PC-3 (cell line): Measurements from ENCODE around the gene EED. TPM values are rescaled to one million over a fixed set of nuclear protein-coding genes. Genes with fewer than 3 reads are reported as not detected.

Source experiments
- ATAC-seq: fragments of 200-7000 bp; cut with Tn5 transposase; 2 replicates; pipeline ENCODE4 v1.9.1; 2020; ENCODE audit warnings: mild to moderate bottlenecking, moderate library complexity
- BruUV-seq: library from RNA; stranded (reverse); fragments of 400-500 nt; replicated peaks from 2 replicates; lab custom pipeline; 2021; lab: Mats Ljungman, UMichigan
- CTCF ChIA-PET: fragments of 300-600 bp; sonication (Branson Sonifier 250); formaldehyde crosslinking; loops from one replicate; lab custom pipeline; 2022; ENCODE audit warnings: antibody characterized with exemption; lab: Charles Lee
- POLR2A ChIA-PET: fragments of 300-600 bp; sonication (Branson Sonifier 250); formaldehyde crosslinking; loops from one replicate; lab custom pipeline; 2022; ENCODE audit warnings: antibody characterized with exemption; ENCODE audit not compliant: unreplicated experiment; lab: Charles Lee
- DNase-seq: peaks from one replicate; pipeline ENCODE4 v3.0.0-alpha.2; 2015
- H2AFZ ChIP-seq: fragments of 300-600 bp; sonication (generic); 2 replicates; pipeline ENCODE4 v1.6.0; 2016; ENCODE audit warnings: antibody characterized with exemption, low read length
- H3F3A ChIP-seq: fragments of 300-600 bp; sonication (generic); one replicate; pipeline ENCODE4 v1.6.0; 2017; ENCODE audit warnings: antibody characterized with exemption, low read length, control low read depth, mild to moderate bottlenecking; ENCODE audit not compliant: unreplicated experiment
- H3K27ac ChIP-seq: fragments of 300-600 bp; sonication (generic); 2 replicates; pipeline ENCODE4 v1.5.1; 2016; ENCODE audit warnings: mild to moderate bottlenecking, low read length
- H3K27me3 ChIP-seq: fragments of 300-600 bp; sonication (generic); 2 replicates; pipeline ENCODE4 v1.6.1; 2016; ENCODE audit warnings: low read length, mixed read lengths
- H3K36me3 ChIP-seq: fragments of 300-600 bp; sonication (generic); 2 replicates; pipeline ENCODE4 v1.6.1; 2016; ENCODE audit warnings: low read depth, mixed run types, low read length, mixed read lengths
- H3K4me1 ChIP-seq: fragments of 300-600 bp; sonication (generic); 2 replicates; pipeline ENCODE4 v1.5.1; 2016; ENCODE audit warnings: low read length; ENCODE audit not compliant: insufficient read depth
- H3K4me2 ChIP-seq: fragments of 300-600 bp; sonication (generic); 2 replicates; pipeline ENCODE4 v1.6.0; 2016; ENCODE audit warnings: low read length
- H3K4me3 ChIP-seq: fragments of 300-600 bp; sonication (generic); 2 replicates; pipeline ENCODE4 v1.5.1; 2016; ENCODE audit warnings: mild to moderate bottlenecking, low read length, mixed read lengths
- H3K79me2 ChIP-seq: fragments of 300-600 bp; sonication (generic); 2 replicates; pipeline ENCODE4 v1.6.1; 2017; ENCODE audit warnings: low read length, mixed read lengths
- H3K9ac ChIP-seq: fragments of 300-600 bp; sonication (generic); 2 replicates; pipeline ENCODE4 v1.6.0; 2016; ENCODE audit warnings: mild to moderate bottlenecking, low read length
- H3K9me2 ChIP-seq: fragments of 300-600 bp; sonication (generic); replicated peaks from 2 replicates; pipeline ENCODE4 v1.6.1; 2016; ENCODE audit warnings: mixed run types, low read length, mixed read lengths
- H3K9me3 ChIP-seq: fragments of 300-600 bp; sonication (generic); 2 replicates; pipeline ENCODE4 v1.6.1; 2016; ENCODE audit warnings: low read length, mixed read lengths
- H4K20me1 ChIP-seq: fragments of 300-600 bp; sonication (generic); 2 replicates; pipeline ENCODE4 v1.6.1; 2016; ENCODE audit warnings: low read length, mixed read lengths
- CTCF ChIP-seq: fragments of 300-600 bp; sonication (generic); conservative IDR thresholded peaks from 2 replicates; pipeline ENCODE4 v1.5.1; 2017; ENCODE audit warnings: antibody characterized with exemption, low read depth, mild to moderate bottlenecking, low read length
- EZH2 ChIP-seq: fragments of 300-600 bp; sonication (generic); IDR thresholded peaks from one replicate; pipeline ENCODE4 v1.6.1; 2017; ENCODE audit warnings: antibody characterized with exemption, mild to moderate bottlenecking, low read length; ENCODE audit not compliant: unreplicated experiment
- EZH2phosphoT487 ChIP-seq: fragments of 300-600 bp; sonication (generic); IDR thresholded peaks from 2 replicates; pipeline ENCODE4 v1.6.1; 2018; ENCODE audit warnings: mild to moderate bottlenecking, antibody characterized with exemption, low read length, borderline replicate concordance
- intact Hi-C: fragments of 100-400 bp; cut with micrococcal nuclease; formaldehyde crosslinking; loops from 2 replicates; pipeline ENCODE4 v1.9.0; 2023
- total RNA-seq: library from RNA; depleted of rRNA; stranded (reverse); fragments of >200 nt; gene quantifications from 2 replicates; pipeline ENCODE4 v1.2.3, GENCODE V29; 2014

Gene EED
- total RNA-seq, 1 experiment from 2014 or later = 17.6 TPM

- no TSS peak for BruUV-seq
- Histone ChIP-seq H3K27me3 (no peaks in the 10 kb centered on the region), H3K4me1 (no peaks in the 10 kb centered on the region), H3F3A (no peaks in the 10 kb centered on the region), H3K36me3 (no peaks in the 10 kb centered on the region), H3K4me2 (no peak overlapping the region), H3K4me3 (no peak overlapping the region), H3K27ac (no peak overlapping the region), H4K20me1 (no peaks in the 10 kb centered on the region), H2AFZ (no peak overlapping the region), H3K79me2 (no peaks in the 10 kb centered on the region), H3K9me3 (no peaks in the 10 kb centered on the region), H3K9ac (no peak overlapping the region), H3K9me2 (no peaks in the 10 kb centered on the region)
- intact Hi-C loops = loop anchor here (5.0 kb wide), 1 partner anchor 352 kb away; no protein-coding TSS in a partner anchor
- TF ChIP-seq EZH2 = no peak
- no peak for TF ChIP-seq EZH2phosphoT487
- no peak for TF ChIP-seq CTCF
- DNase-seq (no peak), ATAC-seq (no peak)
- ChIA-PET CTCF (no interaction called here), POLR2A (no interaction called here)
Observed at GRCh38 chr11:86294026-86294425, 49.5 kb downstream of the EED start.

- H3K4me2 ChIP-seq = peak overlapping the region; percentile 90
- intact Hi-C loops = no loop called here
- H2AFZ ChIP-seq = peak overlapping the region; percentile 99
- DNase-seq (no peak), ATAC-seq (no peak)
- H3K9ac ChIP-seq = peak overlapping the region; percentile 88; the same call in 1 of the 2 replicates
- H3K36me3 ChIP-seq = no peaks in the 10 kb centered on the region
- peaks cover 28% of the 10 kb centered on the region for H3K79me2 ChIP-seq
- H3K9me3 ChIP-seq = no peaks in the 10 kb centered on the region
- H3K27ac ChIP-seq = no peak overlapping the region
- peak overlapping the region; percentile 97 for H3K4me3 ChIP-seq
- 0 out of 2 replicates have a peak, but pooled peaks cover 4% of the 10 kb centered on the region for H3K4me1 ChIP-seq
- TSS peak; percentile 22 for BruUV-seq
- POLR2A ChIA-PET = no interaction called here
- no peaks in the 10 kb centered on the region for H3K9me2 ChIP-seq
- H4K20me1 ChIP-seq = no peaks in the 10 kb centered on the region
- H3K27me3 ChIP-seq = no peaks in the 10 kb centered on the region
- TF ChIP-seq EZH2 (no peak), CTCF (no peak), EZH2phosphoT487 (no peak)
- CTCF ChIA-PET = no interaction called here
- H3F3A ChIP-seq = no peaks in the 10 kb centered on the region
Observed at GRCh38 chr11:86301742-86302091, 57.2 kb downstream of the EED start.

DNA sequence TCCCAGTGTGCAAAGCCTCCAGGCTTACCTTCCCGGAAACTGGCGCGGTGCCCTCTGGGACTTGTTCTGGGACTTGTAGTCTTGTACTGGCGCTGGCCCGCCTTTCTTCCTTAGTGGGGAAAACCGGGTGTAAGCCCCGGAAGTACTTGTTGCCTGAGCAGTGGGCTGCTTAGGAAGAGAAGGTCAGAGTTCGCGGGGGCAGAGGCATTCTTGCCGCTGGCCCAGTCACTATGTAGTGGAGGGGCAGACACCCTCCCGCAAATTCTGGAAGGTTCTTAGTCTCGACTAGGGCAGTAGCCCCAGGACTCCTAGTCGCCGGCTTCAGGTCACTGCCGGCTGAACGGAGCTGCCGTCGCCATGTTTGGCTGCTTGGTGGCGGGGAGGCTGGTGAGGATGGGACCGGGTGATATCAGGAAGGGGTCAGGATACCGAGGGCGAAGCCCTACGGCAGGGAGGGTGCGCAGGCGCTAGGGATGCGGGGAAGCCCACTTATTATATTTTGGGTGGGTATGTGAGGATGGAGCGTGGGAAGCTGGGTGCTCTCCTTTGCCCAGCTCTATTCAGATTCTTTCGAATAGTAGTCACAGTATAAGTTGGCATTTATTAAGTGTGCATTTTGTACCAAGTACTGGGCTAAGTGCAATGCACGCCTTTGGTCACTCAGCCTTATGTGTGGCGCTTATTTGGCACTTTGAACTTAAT lies 57.7 kb downstream of the EED start, which contains the start of gene HIKESHI:
Gene HIKESHI, plus strand, starts transcription at position 149 of the 702 bp plus-strand sequence. Its CDS starts 209 bp downstream, at position 358.
- no peaks in the 10 kb centered on the region for H3F3A ChIP-seq
- BruUV-seq = TSS peak; percentile 65
- intact Hi-C loops = no loop called here

More for the DNA sequence above, 57.7 kb downstream of the EED start, which contains the start of gene HIKESHI:
- peaks cover 28% of the 10 kb centered on the region for H3K79me2 ChIP-seq
- no peaks in the 10 kb centered on the region for H3K36me3 ChIP-seq
- ChIA-PET POLR2A (no interaction called here), CTCF (interaction anchor here (0.6 kb wide), 1 partner anchor 351 kb away, joined by 3 read pairs; no protein-coding TSS in a partner anchor)
- H3K4me2 ChIP-seq = peak within 1 kb of the TSS; percentile 90
- DNase-seq (peak; percentile 96), ATAC-seq (peak; percentile 99)
- H4K20me1 ChIP-seq = no peaks in the 10 kb centered on the region
- no peaks in the 10 kb centered on the region for H3K9me3 ChIP-seq
- no peaks in the 10 kb centered on the region for H3K9me2 ChIP-seq
- peak within 1 kb of the TSS; percentile 88 for H3K9ac ChIP-seq
- peak within 1 kb of the TSS; percentile 97 for H3K4me3 ChIP-seq
- TF ChIP-seq EZH2 = no peak
- no peak for TF ChIP-seq EZH2phosphoT487
- TF ChIP-seq CTCF = no peak
- peak within 1 kb of the TSS; percentile 99 for H2AFZ ChIP-seq
- peak within 1 kb of the TSS; percentile 42 for H3K27ac ChIP-seq
- H3K4me1 ChIP-seq = 0 out of 2 replicates have a peak, but pooled peaks cover 4% of the 10 kb centered on the region
- H3K27me3 ChIP-seq = no peaks in the 10 kb centered on the region
